Measurements from ENCODE around the gene EARS2. TPM values are rescaled to one million over a fixed set of nuclear protein-coding genes. Genes with fewer than 3 reads are reported as not detected.

EARS2 gene
- total RNA-seq, 1 donor from 2014 or later: 15.3 TPM

GRCh38 chr16:23530062-23530461, 27.1 kb downstream of the EARS2 start:
- Histone ChIP-seq H3K9me3 (no peaks in the 10 kb centered on the region), H3K27me3 (no peaks in the 10 kb centered on the region), H3K36me3 (peaks cover 63% of the 10 kb centered on the region), H3K4me3 (no peak overlapping the region), H3K4me1 (no peaks in the 10 kb centered on the region), H3K27ac (no peak overlapping the region)
- DNase-seq: no peak
- no peak for TF ChIP-seq CTCF (IDR thresholded peaks at IDR 0.05)
- intact Hi-C loops (cut with DNase I): no loop called here
- ATAC-seq: no peak

- H3K27ac ChIP-seq: peak overlapping the region; percentile 65
- ATAC-seq: peak; percentile 80
Measured at GRCh38 chr16:23528644-23529310, 28.4 kb downstream of the EARS2 start.

GRCh38 chr16:23527961-23528643, 29.0 kb downstream of the EARS2 start:
- Histone ChIP-seq H3K27me3 (no peaks in the 10 kb centered on the region), H3K4me3 (no peak overlapping the region), H3K36me3 (peaks cover 58% of the 10 kb centered on the region), H3K9me3 (no peaks in the 10 kb centered on the region), H3K4me1 (no peaks in the 10 kb centered on the region), H3K27ac (peak overlapping the region; percentile 65)
- ATAC-seq: no peak
- no peak for TF ChIP-seq CTCF (IDR thresholded peaks at IDR 0.05)
- intact Hi-C loops (cut with DNase I): no loop called here
- DNase-seq: no peak

More at GRCh38 chr16:23528644-23529310, 28.4 kb downstream of the EARS2 start:
- no peaks in the 10 kb centered on the region for H3K4me1 ChIP-seq
- peaks cover 60% of the 10 kb centered on the region for H3K36me3 ChIP-seq
- intact Hi-C loops (cut with DNase I): no loop called here
- no peak for TF ChIP-seq CTCF (IDR thresholded peaks at IDR 0.05)
- no peak for DNase-seq
- no peaks in the 10 kb centered on the region for H3K27me3 ChIP-seq
- no peaks in the 10 kb centered on the region for H3K9me3 ChIP-seq
- no peak overlapping the region for H3K4me3 ChIP-seq

GRCh38 chr16:23524886-23525285, 32.3 kb downstream of the EARS2 start:
- H3K9me3 ChIP-seq: no peaks in the 10 kb centered on the region
- TF ChIP-seq CTCF (IDR thresholded peaks at IDR 0.05): no peak
- H3K27ac ChIP-seq: no peak overlapping the region
- DNase-seq (no peak), ATAC-seq (no peak)
- H3K4me1 ChIP-seq: no peaks in the 10 kb centered on the region
- intact Hi-C loops (cut with DNase I): no loop called here
- no peak overlapping the region for H3K4me3 ChIP-seq
- no peaks in the 10 kb centered on the region for H3K27me3 ChIP-seq
- peaks cover 54% of the 10 kb centered on the region for H3K36me3 ChIP-seq

GRCh38 chr16:23523876-23524385, 33.2 kb downstream of the EARS2 start:
- peaks cover 46% of the 10 kb centered on the region for H3K36me3 ChIP-seq
- intact Hi-C loops (cut with DNase I): no loop called here
- TF ChIP-seq CTCF (IDR thresholded peaks at IDR 0.05): no peak
- H3K27ac ChIP-seq: no peak overlapping the region
- H3K4me1 ChIP-seq: peaks cover 3% of the 10 kb centered on the region
- no peaks in the 10 kb centered on the region for H3K9me3 ChIP-seq
- ATAC-seq (no peak), DNase-seq (no peak)
- no peak overlapping the region for H3K4me3 ChIP-seq
- no peaks in the 10 kb centered on the region for H3K27me3 ChIP-seq

Data from upper lobe of right lung (tissue), 1 donor.